OCI-LY7 (cell line): ENCODE data around the gene CSHL1.

Experiments used
- CTCF ChIP-seq: fragments of 200-600 bp; sonication (generic); conservative IDR thresholded peaks from 2 replicates; pipeline ENCODE4 v1.5.1; 2014; ENCODE audit warnings: mild to moderate bottlenecking, antibody characterized with exemption, low read length, moderate library complexity, mixed read lengths
- EZH2phosphoT487 ChIP-seq: fragments of 200-600 bp; sonication (generic); IDR thresholded peaks from 2 replicates; pipeline ENCODE4 v1.6.1; 2018; ENCODE audit warnings: low read depth, borderline replicate concordance, mild to moderate bottlenecking, mixed run types, antibody characterized with exemption, low read length, moderate library complexity, mixed read lengths

- TF ChIP-seq CTCF = no peak
- no peak for TF ChIP-seq EZH2phosphoT487
These were observed 28.8 kb upstream of the CSHL1 start for GRCh38 chr17:63939884-63940283.
